Measurements from ENCODE around the gene JAM3.

GRCh38 chr11:134181707-134182106 is 112.8 kb downstream of the JAM3 start:
- TF ChIP-seq POLR2A (IDR thresholded peaks at IDR 0.05; ENCODE audit: insufficient read depth in 1 of 2, low read depth in 2 of 2, low read length in 2 of 2) (no peak), EZH2 (conservative IDR thresholded peaks at IDR 0.05; ENCODE audit: low read depth, low read length) (no peak), KMT2A (CRISPR knock-in tag; IDR thresholded peaks at IDR 0.05) (no peak), ZNF317 (CRISPR knock-in tag; IDR thresholded peaks at IDR 0.05) (no peak), SMC3 (IDR thresholded peaks at IDR 0.05; ENCODE audit: low read length) (no peak), THAP7 (CRISPR knock-in tag; IDR thresholded peaks at IDR 0.05) (no peak), TCF7L2 (IDR thresholded peaks at IDR 0.05; ENCODE audit: low read depth, low read length) (no peak), KAT2B (IDR thresholded peaks at IDR 0.05; ENCODE audit: borderline replicate concordance, low read depth, low read length) (no peak), CTCF (CRISPR knock-in tag; IDR thresholded peaks at IDR 0.05) (no peak), ZNF318 (CRISPR knock-in tag; IDR thresholded peaks at IDR 0.05) (no peak), KAT8 (CRISPR knock-in tag; IDR thresholded peaks at IDR 0.05) (no peak), SKIL (CRISPR knock-in tag; IDR thresholded peaks at IDR 0.05; ENCODE audit: borderline replicate concordance) (no peak)
